ENCODE measurements around the gene UCHL1. TPM values are rescaled to one million over a fixed set of nuclear protein-coding genes. Genes with fewer than 3 reads are reported as not detected.

Gene UCHL1
- total RNA-seq, 2 donors from 2014 or later = 26.5 to 103 TPM

DNA sequence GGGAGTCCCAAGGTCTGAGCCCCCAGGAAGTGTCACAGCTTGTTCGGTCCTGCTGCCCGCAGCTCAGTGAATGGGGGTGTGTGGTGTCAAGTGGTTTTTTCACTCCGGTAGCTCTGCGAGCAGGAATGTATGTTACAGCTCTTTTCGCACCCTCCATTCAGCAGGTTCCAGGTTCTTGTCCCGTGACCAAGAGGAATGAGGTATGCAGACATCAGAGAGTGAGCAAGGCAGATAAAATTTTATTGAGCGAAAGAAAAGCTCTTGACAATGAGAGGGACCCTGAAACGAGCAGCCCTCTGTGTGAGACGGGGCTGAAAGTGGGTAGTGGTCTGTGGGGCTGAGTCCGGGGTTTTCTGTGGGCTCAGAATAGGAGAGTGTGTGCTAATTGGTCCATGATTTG lies 31.5 kb downstream of the UCHL1 start:
- ATAC-seq (no peak), DNase-seq (no peak)
- no peaks in the 10 kb centered on the region for H3K36me3 ChIP-seq (replicated peaks in 1 of 2; ENCODE audit: insufficient read depth in 1 of 2, low read depth in 2 of 2)
- intact Hi-C loops (cut with DNase I) = loop anchor here (10.0 kb wide), 1 partner anchor 597 kb away; no protein-coding TSS in a partner anchor
- H3K4me3 ChIP-seq = no peak overlapping the region
- no peaks in the 10 kb centered on the region for H3K27me3 ChIP-seq
- peaks cover 6% of the 10 kb centered on the region for H3K4me1 ChIP-seq
- WGBS, 2 donors = 92 to 95% methylated on average over 8 to 10 of the region's 10 CpGs
- H3K9me3 ChIP-seq = no peaks in the 10 kb centered on the region
- no peak overlapping the region for H3K27ac ChIP-seq
- TF ChIP-seq POLR2A (IDR thresholded peaks at IDR 0.05) = no peak
- TF ChIP-seq, protein P1, sequence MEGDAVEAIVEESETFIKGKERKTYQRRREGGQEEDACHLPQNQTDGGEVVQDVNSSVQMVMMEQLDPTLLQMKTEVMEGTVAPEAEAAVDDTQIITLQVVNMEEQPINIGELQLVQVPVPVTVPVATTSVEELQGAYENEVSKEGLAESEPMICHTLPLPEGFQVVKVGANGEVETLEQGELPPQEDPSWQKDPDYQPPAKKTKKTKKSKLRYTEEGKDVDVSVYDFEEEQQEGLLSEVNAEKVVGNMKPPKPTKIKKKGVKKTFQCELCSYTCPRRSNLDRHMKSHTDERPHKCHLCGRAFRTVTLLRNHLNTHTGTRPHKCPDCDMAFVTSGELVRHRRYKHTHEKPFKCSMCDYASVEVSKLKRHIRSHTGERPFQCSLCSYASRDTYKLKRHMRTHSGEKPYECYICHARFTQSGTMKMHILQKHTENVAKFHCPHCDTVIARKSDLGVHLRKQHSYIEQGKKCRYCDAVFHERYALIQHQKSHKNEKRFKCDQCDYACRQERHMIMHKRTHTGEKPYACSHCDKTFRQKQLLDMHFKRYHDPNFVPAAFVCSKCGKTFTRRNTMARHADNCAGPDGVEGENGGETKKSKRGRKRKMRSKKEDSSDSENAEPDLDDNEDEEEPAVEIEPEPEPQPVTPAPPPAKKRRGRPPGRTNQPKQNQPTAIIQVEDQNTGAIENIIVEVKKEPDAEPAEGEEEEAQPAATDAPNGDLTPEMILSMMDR (IDR thresholded peaks at IDR 0.05) = no peak

DNA sequence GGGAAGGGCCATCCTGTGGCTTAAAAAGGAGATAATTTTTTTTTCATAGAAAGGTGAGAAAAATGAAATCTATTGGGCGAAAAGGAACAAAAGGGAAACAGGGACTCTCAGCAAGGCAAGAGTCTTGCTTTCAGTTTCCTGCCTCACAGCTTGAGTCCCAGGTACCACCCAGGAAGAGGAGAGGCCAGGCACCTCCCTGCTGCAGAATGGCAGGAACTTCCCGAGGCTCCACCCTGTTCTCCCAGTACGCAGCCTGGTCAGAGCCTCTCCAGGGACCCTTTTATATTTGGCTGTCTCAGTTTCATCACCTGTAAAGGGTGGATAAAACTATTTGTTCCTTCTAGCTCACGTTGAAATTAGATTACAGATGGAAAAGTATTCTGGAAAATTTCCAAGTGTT lies 33.8 kb downstream of the UCHL1 start:
- Histone ChIP-seq H3K27ac (no peak overlapping the region), H3K9me3 (no peaks in the 10 kb centered on the region), H3K27me3 (no peaks in the 10 kb centered on the region), H3K4me1 (peaks cover 6% of the 10 kb centered on the region), H3K4me3 (no peak overlapping the region), H3K36me3 (replicated peaks in 1 of 2; ENCODE audit: insufficient read depth in 1 of 2, low read depth in 2 of 2) (no peaks in the 10 kb centered on the region)
- 41 to 49% methylated on average over 4 of the region's 4 CpGs for WGBS, 2 donors
- intact Hi-C loops (cut with DNase I) = no loop called here
- TF ChIP-seq, protein P1 (IDR thresholded peaks at IDR 0.05) = no peak
- TF ChIP-seq POLR2A (IDR thresholded peaks at IDR 0.05) = no peak
- ATAC-seq (no peak), DNase-seq (no peak)

DNA sequence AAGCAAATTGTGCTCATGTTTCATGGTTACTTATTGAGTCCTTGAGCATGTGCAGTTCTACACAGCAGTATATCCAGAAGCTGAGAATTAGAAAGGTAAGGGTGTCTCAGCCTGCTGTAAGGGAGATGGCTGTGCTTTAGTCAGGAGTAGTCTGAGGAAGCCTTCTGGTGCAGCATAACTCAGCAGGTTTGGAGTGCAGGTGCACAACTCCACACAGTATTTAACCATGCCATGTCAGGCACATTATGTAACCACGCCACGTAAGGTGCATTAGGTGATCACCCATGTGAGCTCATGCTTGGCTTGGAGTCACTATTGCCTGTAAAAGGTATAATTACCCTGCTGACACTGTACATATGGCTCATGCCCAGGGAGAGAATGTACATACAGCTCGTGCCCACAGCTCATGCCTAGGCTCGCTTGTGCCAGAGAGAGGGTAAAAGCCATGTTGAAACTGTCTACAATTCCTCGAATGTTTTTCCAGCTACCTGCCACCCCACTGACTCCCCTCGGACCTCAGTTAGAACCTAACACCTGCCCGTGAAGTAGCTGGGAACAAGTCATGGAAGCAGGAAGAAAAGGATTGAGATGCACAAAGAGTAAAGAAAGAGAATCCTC lies 37.8 kb downstream of the UCHL1 start:
- Histone ChIP-seq H3K27ac (no peak overlapping the region), H3K9me3 (no peaks in the 10 kb centered on the region), H3K4me3 (no peak overlapping the region), H3K27me3 (no peaks in the 10 kb centered on the region), H3K4me1 (no peaks in the 10 kb centered on the region), H3K36me3 (replicated peaks in 1 of 2; ENCODE audit: insufficient read depth in 1 of 2, low read depth in 2 of 2) (no peaks in the 10 kb centered on the region)
- ATAC-seq = no peak
- intact Hi-C loops (cut with DNase I) = no loop called here
- TF ChIP-seq, protein P1 (IDR thresholded peaks at IDR 0.05) = no peak
- no peak for TF ChIP-seq POLR2A (IDR thresholded peaks at IDR 0.05)
- WGBS, 2 donors = 77 to 79% methylated on average over 7 of the region's 7 CpGs
- DNase-seq = no peak

DNA sequence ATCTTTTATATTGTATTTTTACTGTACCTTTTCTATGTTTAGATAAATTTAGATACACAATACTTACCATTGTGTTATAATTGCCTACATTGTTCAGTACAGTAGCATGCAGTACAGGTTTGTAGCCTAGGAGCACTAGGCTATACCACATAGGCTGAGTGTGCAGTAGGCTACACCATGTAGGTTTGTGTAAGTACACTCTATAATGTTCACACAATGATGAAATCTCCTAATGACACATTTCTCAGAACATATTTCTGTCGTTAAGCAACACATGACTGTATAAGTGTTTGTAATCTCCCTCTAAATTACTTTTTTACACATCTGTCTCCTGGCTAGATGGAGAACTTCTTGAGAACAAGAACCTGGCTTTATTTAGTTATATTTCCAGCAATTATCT lies 40.3 kb downstream of the UCHL1 start:
- Histone ChIP-seq H3K4me1 (no peaks in the 10 kb centered on the region), H3K27ac (no peak overlapping the region), H3K9me3 (no peaks in the 10 kb centered on the region), H3K36me3 (replicated peaks in 1 of 2; ENCODE audit: insufficient read depth in 1 of 2, low read depth in 2 of 2) (no peaks in the 10 kb centered on the region), H3K4me3 (no peak overlapping the region), H3K27me3 (no peaks in the 10 kb centered on the region)
- no peak for ATAC-seq
- intact Hi-C loops (cut with DNase I) = no loop called here
- TF ChIP-seq POLR2A (IDR thresholded peaks at IDR 0.05) = no peak
- TF ChIP-seq, protein P1 (IDR thresholded peaks at IDR 0.05) = no peak
- DNase-seq = no peak
- 57 to 67% methylated on average over 1 of the region's 1 CpG for WGBS, 2 donors

DNA sequence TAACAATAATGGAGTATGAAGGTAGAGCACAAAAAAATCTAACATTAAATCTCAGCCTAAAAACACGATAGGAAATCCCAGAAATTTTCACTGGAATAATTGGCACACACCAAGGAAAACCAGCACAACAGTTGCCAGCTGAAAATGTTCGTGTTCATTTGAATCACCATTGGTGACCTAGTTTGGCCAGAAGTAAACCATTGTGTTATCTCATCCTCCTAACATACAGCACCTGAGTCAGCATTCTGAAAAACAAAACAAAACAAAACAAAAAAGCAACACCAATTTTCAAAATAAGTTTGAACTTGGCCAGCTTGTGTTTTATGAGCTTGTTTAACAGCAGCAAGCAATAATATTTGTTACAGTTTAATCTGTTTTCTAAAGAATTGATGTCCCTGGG lies 41.1 kb downstream of the UCHL1 start:
- ATAC-seq = no peak

More for the DNA sequence above, 41.1 kb downstream of the UCHL1 start:
- H3K27ac ChIP-seq = no peak overlapping the region
- H3K4me1 ChIP-seq = no peaks in the 10 kb centered on the region
- intact Hi-C loops (cut with DNase I) = no loop called here
- no peak for DNase-seq
- H3K4me3 ChIP-seq = no peak overlapping the region
- TF ChIP-seq, protein P1 (IDR thresholded peaks at IDR 0.05) = no peak
- no peak for TF ChIP-seq POLR2A (IDR thresholded peaks at IDR 0.05)
- H3K27me3 ChIP-seq = no peaks in the 10 kb centered on the region
- no peaks in the 10 kb centered on the region for H3K36me3 ChIP-seq (replicated peaks in 1 of 2; ENCODE audit: insufficient read depth in 1 of 2, low read depth in 2 of 2)
- 25 to 36% methylated on average over 2 of the region's 2 CpGs for WGBS, 2 donors
- H3K9me3 ChIP-seq = no peaks in the 10 kb centered on the region
